Measurements from ENCODE around the gene OR10G2.

GRCh38 chr14:21589317-21589716, 45.4 kb downstream of the OR10G2 start:
- TF ChIP-seq POLR2A (IDR thresholded peaks at IDR 0.05) (no peak), CTCF (IDR thresholded peaks at IDR 0.05) (no peak)
